Smooth muscle cell (in vitro differentiated cells): ENCODE results near the gene SERAC1. TPM values are rescaled to one million over a fixed set of nuclear protein-coding genes. Genes with fewer than 3 reads are reported as not detected.

Source experiments
- DNase-seq: peaks from one replicate; lab custom pipeline; 2025; ENCODE audit not compliant: unreplicated experiment; lab: John Stamatoyannopoulos, UW
- H2AFZ ChIP-seq: fragments of 200-600 bp; sonication (generic); 2 replicates; pipeline ENCODE4 v1.6.0; 2016; ENCODE audit warnings: antibody characterized with exemption, low read depth, mild to moderate bottlenecking
- H3F3A ChIP-seq: fragments of 200-600 bp; sonication (generic); 2 replicates; pipeline ENCODE4 v1.6.0; 2017; ENCODE audit warnings: antibody characterized with exemption, low read depth
- H3K27ac ChIP-seq: fragments of 200-600 bp; sonication (generic); 2 replicates; pipeline ENCODE4 v1.5.1; 2016; ENCODE audit warnings: low read depth, mild to moderate bottlenecking
- H3K27me3 ChIP-seq: fragments of 200-600 bp; sonication (generic); 2 replicates; pipeline ENCODE4 v1.6.1; 2016; ENCODE audit warnings: low read depth, mild to moderate bottlenecking
- H3K36me3 ChIP-seq: fragments of 200-600 bp; sonication (generic); 2 replicates; pipeline ENCODE4 v1.5.1; 2016; ENCODE audit warnings: low read depth
- H3K4me1 ChIP-seq: fragments of 200-600 bp; sonication (generic); 2 replicates; pipeline ENCODE4 v1.5.1; 2016; ENCODE audit warnings: low read depth
- H3K4me2 ChIP-seq: fragments of 200-600 bp; sonication (generic); 2 replicates; pipeline ENCODE4 v1.6.0; 2016; ENCODE audit warnings: mild to moderate bottlenecking
- H3K4me3 ChIP-seq: fragments of 200-600 bp; sonication (generic); 2 replicates; pipeline ENCODE4 v1.5.1; 2016; ENCODE audit warnings: mild to moderate bottlenecking
- H3K79me2 ChIP-seq: fragments of 200-600 bp; sonication (generic); 2 replicates; pipeline ENCODE4 v1.6.0; 2016; ENCODE audit warnings: low read depth, mild to moderate bottlenecking
- H3K9ac ChIP-seq: fragments of 200-600 bp; sonication (generic); 2 replicates; pipeline ENCODE4 v1.6.0; 2016; ENCODE audit warnings: low read depth
- H3K9me3 ChIP-seq: fragments of 200-600 bp; sonication (generic); replicated peaks from 2 replicates; pipeline ENCODE4 v1.5.1; 2016; ENCODE audit warnings: low read depth
- H4K20me1 ChIP-seq: fragments of 200-600 bp; sonication (generic); 2 replicates; pipeline ENCODE4 v1.6.0; 2016; ENCODE audit warnings: low read depth
- CTCF ChIP-seq: fragments of 200-600 bp; sonication (generic); IDR thresholded peaks from 2 replicates; pipeline ENCODE4 v1.5.1; 2017; ENCODE audit warnings: borderline replicate concordance, mild to moderate bottlenecking, antibody characterized with exemption; ENCODE audit not compliant: insufficient read depth, poor library complexity, severe bottlenecking
- WGBS: methylation state at CpG from one replicate; pipeline ENCODE4 v1.1.7; 2016; ENCODE audit warnings: low lambda C conversion rate; 5-methylcytosine and 5-hydroxymethylcytosine counted together
- polyA plus RNA-seq: library from polyadenylated mRNA; unstranded; fragments of >200 nt; fragmentation: Nextera tagmentation; extraction: Ambion mirVana; gene quantifications from 2 replicates; pipeline ENCODE4 v1.2.1, GENCODE V29; 2016
- total RNA-seq: library from RNA; depleted of rRNA; stranded (reverse); fragments of >200 nt; gene quantifications from 2 replicates; pipeline ENCODE4 v1.2.3, GENCODE V29; 2014

Gene SERAC1
- total and polyA plus RNA-seq, 2 experiments from 2014 or later = 2.6 to 5.6 TPM

- WGBS = 95% methylated on average over 5 of the region's 5 CpGs
- Histone ChIP-seq H3K27ac (no peak overlapping the region), H3K36me3 (no peaks in the 10 kb centered on the region)
Measured at GRCh38 chr6:158061361-158061708, 106.7 kb downstream of the SERAC1 start.

GRCh38 chr6:158060455-158061360 is 107.4 kb downstream of the SERAC1 start:
- WGBS = 82% methylated on average over 11 of the region's 11 CpGs
- no peaks in the 10 kb centered on the region for H3K4me1 ChIP-seq
- no peaks in the 10 kb centered on the region for H3K27me3 ChIP-seq
- no peaks in the 10 kb centered on the region for H3K9me3 ChIP-seq
- peak overlapping the region; percentile 44 for H3K9ac ChIP-seq
- H2AFZ ChIP-seq = no peak overlapping the region
- peak overlapping the region; percentile 53 for H3K27ac ChIP-seq
- no peak for TF ChIP-seq CTCF
- no peaks in the 10 kb centered on the region for H3K36me3 ChIP-seq
- H3K4me2 ChIP-seq = no peak overlapping the region
- peaks cover 6% of the 10 kb centered on the region for H3F3A ChIP-seq
- no peaks in the 10 kb centered on the region for H3K79me2 ChIP-seq
- no peaks in the 10 kb centered on the region for H4K20me1 ChIP-seq
- no peak for DNase-seq
- no peak overlapping the region for H3K4me3 ChIP-seq

More at GRCh38 chr6:158061361-158061708, 106.7 kb downstream of the SERAC1 start:
- Histone ChIP-seq H4K20me1 (no peaks in the 10 kb centered on the region), H3K4me2 (no peak overlapping the region), H2AFZ (no peak overlapping the region), H3K9ac (no peak overlapping the region), H3K79me2 (no peaks in the 10 kb centered on the region), H3K4me3 (no peak overlapping the region), H3F3A (peaks cover 6% of the 10 kb centered on the region), H3K4me1 (no peaks in the 10 kb centered on the region), H3K27me3 (no peaks in the 10 kb centered on the region), H3K9me3 (no peaks in the 10 kb centered on the region)
- no peak for TF ChIP-seq CTCF
- DNase-seq = no peak

Other genes starting within 250 kb of the SERAC1 start
- 6.1 TPM in 2 replicates for gene SYNJ2, start 186.4 kb downstream of the SERAC1 start, total RNA-seq
- gene SYNJ2, start 186.4 kb downstream of the SERAC1 start, polyA plus RNA-seq = 6.0 and 11.5 TPM in 2 replicates
- 7.1 and 12.1 TPM in 2 replicates for gene GTF2H5, start 88 bp upstream of the SERAC1 start, total RNA-seq
- 29.1 and 36.3 TPM in 2 replicates for gene GTF2H5, start 88 bp upstream of the SERAC1 start, polyA plus RNA-seq
- 85.0 and 90.6 TPM in 2 replicates for gene TULP4, start 144.2 kb upstream of the SERAC1 start, total RNA-seq
- 16.1 and 20.8 TPM in 2 replicates for gene TULP4, start 144.2 kb upstream of the SERAC1 start, polyA plus RNA-seq